Measurements from ENCODE around the gene MAP2.

MAP2 gene

DNA sequence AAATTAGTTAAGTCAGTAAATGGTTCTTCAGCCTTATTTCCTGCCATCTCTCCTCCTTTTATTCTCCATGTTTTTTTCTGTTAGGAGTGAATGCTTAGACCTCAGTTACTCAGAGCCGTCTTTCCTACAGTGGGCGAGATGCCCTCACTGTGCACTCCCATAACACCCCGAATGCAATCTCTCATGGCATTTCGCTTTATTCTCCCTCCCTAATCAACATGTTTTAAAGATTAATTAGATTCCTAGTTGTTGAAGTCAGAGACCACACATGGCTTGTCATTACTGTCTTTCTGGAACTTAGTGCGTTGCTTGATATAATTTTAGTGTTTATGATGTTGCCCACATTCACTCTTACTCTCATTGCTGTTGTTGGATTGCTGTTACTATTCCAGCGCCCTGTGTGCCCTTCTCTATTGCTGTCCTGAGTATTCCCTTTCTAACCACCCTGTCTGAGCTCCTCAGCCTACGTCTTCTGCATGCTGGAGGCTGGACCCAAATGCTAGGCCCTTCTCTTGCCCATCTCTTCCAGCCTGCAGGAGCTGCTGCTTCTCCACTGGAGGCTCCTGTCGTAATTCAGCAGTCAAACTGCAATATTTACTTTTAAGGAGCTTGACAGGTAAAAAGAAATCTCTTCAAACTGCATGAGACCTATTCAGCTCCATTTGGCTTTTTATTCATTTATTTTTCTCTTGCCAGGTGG is 99.3 kb downstream of the MAP2 start:
- in situ Hi-C loops (cut with HindIII; ENCODE audit: low pct_ligation_motif_present, low sequenced_read_pairs), result no loop called here
- DNase-seq, result no peak
- Histone ChIP-seq H3K27ac (no peak overlapping the region), H3K4me3 (ENCODE audit: low read depth, low read length) (no peak overlapping the region), H3K27me3 (replicated peaks) (no peaks in the 10 kb centered on the region), H3K36me3 (replicated peaks) (no peaks in the 10 kb centered on the region)
- no peak for TF ChIP-seq CTCF (IDR thresholded peaks at IDR 0.05; ENCODE audit: low read depth, low read length, missing control alignments)

DNA sequence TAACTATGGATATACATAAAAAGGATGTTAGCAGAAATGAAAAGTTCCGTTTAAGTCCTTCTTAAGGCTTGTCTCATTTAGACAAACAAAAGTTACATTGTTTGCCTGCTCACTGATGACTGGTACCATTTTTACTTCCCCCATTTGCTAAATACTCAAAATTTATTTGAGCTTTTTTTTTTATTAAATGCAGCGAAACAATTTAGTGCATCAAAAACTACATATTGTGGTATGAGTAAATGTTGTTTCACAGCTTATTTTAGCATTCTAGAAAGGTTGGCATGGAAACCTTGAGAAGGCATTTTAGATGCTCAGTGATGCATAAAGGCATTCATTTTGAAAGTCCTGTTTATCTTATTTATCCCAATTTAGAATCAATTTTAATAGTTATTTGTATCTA is 100.0 kb downstream of the MAP2 start:
- TF ChIP-seq CTCF (IDR thresholded peaks at IDR 0.05; ENCODE audit: low read depth, low read length, missing control alignments), result no peak

GRCh38 chr2:209525331-209525730 is 101.5 kb downstream of the MAP2 start:
- Histone ChIP-seq H3K27ac (peak overlapping the region; percentile 50), H3K4me3 (ENCODE audit: low read depth, low read length) (no peak overlapping the region), H3K36me3 (replicated peaks) (no peaks in the 10 kb centered on the region), H3K27me3 (replicated peaks) (no peaks in the 10 kb centered on the region)
- in situ Hi-C loops (cut with HindIII; ENCODE audit: low pct_ligation_motif_present, low sequenced_read_pairs), result no loop called here
- no peak for TF ChIP-seq CTCF (IDR thresholded peaks at IDR 0.05; ENCODE audit: low read depth, low read length, missing control alignments)
- no peak for DNase-seq

More for the DNA sequence above, 100.0 kb downstream of the MAP2 start:
- Histone ChIP-seq H3K27me3 (replicated peaks) (no peaks in the 10 kb centered on the region), H3K27ac (no peak overlapping the region), H3K36me3 (replicated peaks) (no peaks in the 10 kb centered on the region), H3K4me3 (ENCODE audit: low read depth, low read length) (no peak overlapping the region)
- in situ Hi-C loops (cut with HindIII; ENCODE audit: low pct_ligation_motif_present, low sequenced_read_pairs), result no loop called here
- DNase-seq, result no peak

GRCh38 chr2:209525834-209526281 is 102.0 kb downstream of the MAP2 start:
- DNase-seq, result peak; percentile 60
- Histone ChIP-seq H3K27me3 (replicated peaks) (no peaks in the 10 kb centered on the region), H3K27ac (peak overlapping the region; percentile 72), H3K4me3 (ENCODE audit: low read depth, low read length) (no peak overlapping the region), H3K36me3 (replicated peaks) (no peaks in the 10 kb centered on the region)
- no peak for TF ChIP-seq CTCF (IDR thresholded peaks at IDR 0.05; ENCODE audit: low read depth, low read length, missing control alignments)
- in situ Hi-C loops (cut with HindIII; ENCODE audit: low pct_ligation_motif_present, low sequenced_read_pairs), result no loop called here

DNA sequence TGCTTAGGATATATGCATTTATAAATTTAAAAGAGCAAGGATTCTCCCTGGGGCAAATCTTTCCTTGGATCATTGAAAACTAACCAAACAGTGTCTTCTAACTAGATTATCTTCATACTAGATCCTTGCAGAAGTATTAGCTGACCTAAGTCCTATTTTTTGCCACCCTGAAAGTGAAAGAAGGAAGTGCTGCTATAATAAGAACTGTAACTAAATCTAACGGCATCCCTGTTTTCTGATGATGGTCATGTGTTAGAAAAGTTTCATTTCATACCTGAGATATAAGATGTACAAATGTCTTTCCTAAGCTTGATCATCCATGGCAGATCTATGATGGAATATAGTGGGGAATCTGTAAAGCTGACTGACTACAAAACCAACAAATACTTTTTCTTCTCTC is 102.7 kb downstream of the MAP2 start:
- Histone ChIP-seq H3K27me3 (replicated peaks) (no peaks in the 10 kb centered on the region), H3K36me3 (replicated peaks) (no peaks in the 10 kb centered on the region), H3K27ac (peak overlapping the region; percentile 72), H3K4me3 (ENCODE audit: low read depth, low read length) (no peak overlapping the region)
- no peak for TF ChIP-seq CTCF (IDR thresholded peaks at IDR 0.05; ENCODE audit: low read depth, low read length, missing control alignments)
- in situ Hi-C loops (cut with HindIII; ENCODE audit: low pct_ligation_motif_present, low sequenced_read_pairs), result no loop called here
- DNase-seq, result no peak

DNA sequence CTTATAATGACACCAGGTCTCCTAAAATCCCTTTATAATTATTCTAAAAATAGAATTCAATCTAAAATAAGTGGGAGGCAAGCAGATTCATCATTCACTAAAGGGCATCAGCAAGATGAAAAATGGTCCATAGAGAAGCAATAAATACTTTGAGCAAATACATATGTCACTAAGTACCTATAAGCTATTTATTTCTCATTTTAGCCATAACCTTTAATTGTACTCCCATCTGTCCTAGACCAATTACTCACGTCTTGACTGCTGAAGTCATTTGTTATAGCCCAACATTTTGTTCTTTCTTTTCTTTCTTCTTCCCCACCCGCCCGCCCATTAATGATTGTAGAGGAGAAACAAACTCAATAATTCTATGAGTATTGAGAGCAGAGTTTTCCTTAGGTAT is 105.7 kb downstream of the MAP2 start:
- H3K27ac ChIP-seq, result no peak overlapping the region
- no peaks in the 10 kb centered on the region for H3K36me3 ChIP-seq (replicated peaks)
- TF ChIP-seq CTCF (IDR thresholded peaks at IDR 0.05; ENCODE audit: low read depth, low read length, missing control alignments), result no peak
- DNase-seq, result no peak
- no peaks in the 10 kb centered on the region for H3K27me3 ChIP-seq (replicated peaks)
- in situ Hi-C loops (cut with HindIII; ENCODE audit: low pct_ligation_motif_present, low sequenced_read_pairs), result no loop called here
- H3K4me3 ChIP-seq (ENCODE audit: low read depth, low read length), result no peak overlapping the region
